GM21825 (cell line): ENCODE data around the gene NKD2.

ENCODE experiments used
- ATAC-seq: cut with Tn5 transposase; IDR thresholded peaks from one replicate; pipeline ENCODE4 v1.9.1; 2021; ENCODE audit warnings: mild to moderate bottlenecking, moderate library complexity; ENCODE audit not compliant: unreplicated experiment

Gene NKD2

GRCh38 chr5:978693-979092, 29.9 kb upstream of the NKD2 start:
- ATAC-seq: no peak

- ATAC-seq: no peak
These were observed 29.3 kb upstream of the NKD2 start for GRCh38 chr5:979100-979817.

GRCh38 chr5:980001-980588, 28.5 kb upstream of the NKD2 start:
- no peak for ATAC-seq

GRCh38 chr5:980966-981365, 27.6 kb upstream of the NKD2 start:
- no peak for ATAC-seq

- ATAC-seq: no peak
These were observed 27.1 kb upstream of the NKD2 start for GRCh38 chr5:981456-981855.

GRCh38 chr5:982377-983237, 26.0 kb upstream of the NKD2 start:
- no peak for ATAC-seq

- ATAC-seq: no peak
These were observed 25.4 kb upstream of the NKD2 start for GRCh38 chr5:983238-983524.

GRCh38 chr5:983568-983967, 25.0 kb upstream of the NKD2 start:
- ATAC-seq: no peak

- ATAC-seq: no peak
These were observed 23.8 kb upstream of the NKD2 start for GRCh38 chr5:984774-985173.

GRCh38 chr5:987761-988160, 20.8 kb upstream of the NKD2 start:
- no peak for ATAC-seq

- no peak for ATAC-seq
These were observed 20.3 kb upstream of the NKD2 start for GRCh38 chr5:988322-988721.

- no peak for ATAC-seq
These were observed 18.6 kb upstream of the NKD2 start for GRCh38 chr5:989961-990530.

- no peak for ATAC-seq
These were observed 16.9 kb upstream of the NKD2 start for GRCh38 chr5:991472-992267.

- no peak for ATAC-seq
These were observed 14.4 kb upstream of the NKD2 start for GRCh38 chr5:994272-994607.

GRCh38 chr5:994821-995220, 13.8 kb upstream of the NKD2 start:
- no peak for ATAC-seq

- no peak for ATAC-seq
These were observed 13.3 kb upstream of the NKD2 start for GRCh38 chr5:995318-995717.

GRCh38 chr5:997001-997474, 11.6 kb upstream of the NKD2 start:
- ATAC-seq: no peak

GRCh38 chr5:997711-998110, 10.9 kb upstream of the NKD2 start:
- no peak for ATAC-seq

- ATAC-seq: no peak
These were observed 10.2 kb upstream of the NKD2 start for GRCh38 chr5:998246-999031.

- no peak for ATAC-seq
These were observed 9.5 kb upstream of the NKD2 start for GRCh38 chr5:999032-999501.
